ENCODE results near the gene PTGS2. TPM values are rescaled to one million over a fixed set of nuclear protein-coding genes. Genes with fewer than 3 reads are reported as not detected.

Gene PTGS2
- total RNA-seq = 1 to 10 TPM; 1.8 to 3.8 TPM

- Mint-ChIP-seq H3K9me3 (no peaks in the 10 kb centered on the region), H3K4me1 (ENCODE audit: low read depth in 2 of 2) (peaks cover 4 to 13% of the 10 kb centered on the region in 2 donors), H3K4me3 (peak within 1 kb of the TSS; percentile 78), H3K36me3 (peaks cover 11% of the 10 kb centered on the region), H3K27ac (peak within 1 kb of the TSS; percentile 55 to 59), H3K27me3 (peaks cover 21 to 40% of the 10 kb centered on the region in 2 donors)
- peak; percentile 93 for ATAC-seq
- peak; percentile 65 for DNase-seq (ENCODE audit: low spot score)
These were observed at the start of gene PTGS2 for GRCh38 chr1:186680245-186681061. Gene PTGS2, minus strand, starts transcription at chr1:186680423. Its CDS starts 133 bp downstream, at chr1:186680290.

- Mint-ChIP-seq H3K9me3 (peaks cover 12% of the 10 kb centered on the region), H3K4me1 (ENCODE audit: low read depth in 2 of 2) (no peaks in the 10 kb centered on the region), H3K4me3 (no peak overlapping the region), H3K27me3 (no peaks in the 10 kb centered on the region), H3K27ac (no peak overlapping the region), H3K36me3 (peaks cover 6% of the 10 kb centered on the region)
- ATAC-seq = no peak
- DNase-seq (ENCODE audit: low spot score) = no peak
These were observed 42.6 kb upstream of the PTGS2 start for GRCh38 chr1:186722711-186723309.

GRCh38 chr1:186717286-186717685 lies 37.1 kb upstream of the PTGS2 start:
- Mint-ChIP-seq H3K4me1 (ENCODE audit: low read depth in 2 of 2) (no peaks in the 10 kb centered on the region), H3K9me3 (peaks cover 9% of the 10 kb centered on the region), H3K4me3 (no peak overlapping the region), H3K27ac (no peak overlapping the region), H3K27me3 (no peaks in the 10 kb centered on the region), H3K36me3 (no peaks in the 10 kb centered on the region)
- DNase-seq (ENCODE audit: low spot score) = no peak
- no peak for ATAC-seq

GRCh38 chr1:186715887-186716809 lies 35.9 kb upstream of the PTGS2 start:
- Mint-ChIP-seq H3K27ac (no peak overlapping the region), H3K4me3 (no peak overlapping the region), H3K4me1 (ENCODE audit: low read depth in 2 of 2) (no peaks in the 10 kb centered on the region), H3K36me3 (no peaks in the 10 kb centered on the region), H3K27me3 (no peaks in the 10 kb centered on the region), H3K9me3 (peaks cover 7% of the 10 kb centered on the region)
- no peak for DNase-seq (ENCODE audit: low spot score)
- ATAC-seq = no peak

GRCh38 chr1:186710696-186711095 lies 30.5 kb upstream of the PTGS2 start:
- no peak overlapping the region for H3K27ac Mint-ChIP-seq
- no peaks in the 10 kb centered on the region for H3K36me3 Mint-ChIP-seq
- H3K9me3 Mint-ChIP-seq = peaks cover 4% of the 10 kb centered on the region
- no peak overlapping the region for H3K4me3 Mint-ChIP-seq
- ATAC-seq (no peak), DNase-seq (ENCODE audit: low spot score) (no peak)
- no peaks in the 10 kb centered on the region for H3K4me1 Mint-ChIP-seq (ENCODE audit: low read depth in 2 of 2)
- H3K27me3 Mint-ChIP-seq = no peaks in the 10 kb centered on the region

- Mint-ChIP-seq H3K4me3 (no peak overlapping the region), H3K27me3 (no peaks in the 10 kb centered on the region), H3K36me3 (no peaks in the 10 kb centered on the region), H3K9me3 (no peaks in the 10 kb centered on the region), H3K27ac (no peak overlapping the region), H3K4me1 (ENCODE audit: low read depth in 2 of 2) (peaks cover 0 to under 1% of the 10 kb centered on the region in 2 donors)
- ATAC-seq = no peak
- no peak for DNase-seq (ENCODE audit: low spot score)
These were observed 28.5 kb upstream of the PTGS2 start for GRCh38 chr1:186708694-186709097.

- no peak overlapping the region for H3K4me3 Mint-ChIP-seq
- H3K36me3 Mint-ChIP-seq = no peaks in the 10 kb centered on the region
- H3K4me1 Mint-ChIP-seq (ENCODE audit: low read depth in 2 of 2) = peaks cover 0 to 4% of the 10 kb centered on the region in 2 donors
- no peak for ATAC-seq
- no peaks in the 10 kb centered on the region for H3K9me3 Mint-ChIP-seq
- DNase-seq (ENCODE audit: low spot score) = no peak
- H3K27ac Mint-ChIP-seq = no peak overlapping the region
- H3K27me3 Mint-ChIP-seq = no peaks in the 10 kb centered on the region
These were observed 23.1 kb upstream of the PTGS2 start for GRCh38 chr1:186703209-186703766.

- DNase-seq (ENCODE audit: low spot score) (no peak), ATAC-seq (peak in 1 of 2 donors; percentile 48)
- Mint-ChIP-seq H3K4me3 (no peak overlapping the region), H3K4me1 (ENCODE audit: low read depth in 2 of 2) (peaks cover 0 to 4% of the 10 kb centered on the region in 2 donors), H3K27ac (no peak overlapping the region), H3K9me3 (no peaks in the 10 kb centered on the region), H3K36me3 (no peaks in the 10 kb centered on the region), H3K27me3 (no peaks in the 10 kb centered on the region)
These were observed 20.5 kb upstream of the PTGS2 start for GRCh38 chr1:186700722-186701121.

GRCh38 chr1:186699519-186699918 lies 19.3 kb upstream of the PTGS2 start:
- H3K27ac Mint-ChIP-seq = no peak overlapping the region
- no peak for DNase-seq (ENCODE audit: low spot score)
- no peaks in the 10 kb centered on the region for H3K9me3 Mint-ChIP-seq
- no peaks in the 10 kb centered on the region for H3K27me3 Mint-ChIP-seq
- no peaks in the 10 kb centered on the region for H3K36me3 Mint-ChIP-seq
- no peak for ATAC-seq
- peaks cover 0 to 4% of the 10 kb centered on the region in 2 donors for H3K4me1 Mint-ChIP-seq (ENCODE audit: low read depth in 2 of 2)
- H3K4me3 Mint-ChIP-seq = no peak overlapping the region

- no peaks in the 10 kb centered on the region for H3K4me1 Mint-ChIP-seq (ENCODE audit: low read depth in 2 of 2)
- H3K4me3 Mint-ChIP-seq = no peak overlapping the region
- DNase-seq (ENCODE audit: low spot score) (no peak), ATAC-seq (no peak)
- H3K9me3 Mint-ChIP-seq = peaks cover 6% of the 10 kb centered on the region
- H3K36me3 Mint-ChIP-seq = no peaks in the 10 kb centered on the region
- H3K27ac Mint-ChIP-seq = no peak overlapping the region
- H3K27me3 Mint-ChIP-seq = no peaks in the 10 kb centered on the region
These were observed 9.7 kb upstream of the PTGS2 start for GRCh38 chr1:186689907-186690306.

- H3K9me3 Mint-ChIP-seq = peaks cover 6% of the 10 kb centered on the region
- no peak overlapping the region for H3K27ac Mint-ChIP-seq
- H3K4me3 Mint-ChIP-seq = no peak overlapping the region
- DNase-seq (ENCODE audit: low spot score) = no peak
- no peaks in the 10 kb centered on the region for H3K36me3 Mint-ChIP-seq
- no peak for ATAC-seq
- H3K27me3 Mint-ChIP-seq = no peaks in the 10 kb centered on the region
- H3K4me1 Mint-ChIP-seq (ENCODE audit: low read depth in 2 of 2) = no peaks in the 10 kb centered on the region
These were observed 9.2 kb upstream of the PTGS2 start for GRCh38 chr1:186689376-186689775.

GRCh38 chr1:186683652-186684410 lies 3.6 kb upstream of the PTGS2 start:
- H3K27me3 Mint-ChIP-seq = peaks cover 21 to 37% of the 10 kb centered on the region in 2 donors
- no peak overlapping the region for H3K27ac Mint-ChIP-seq

GRCh38 chr1:186682736-186683135 lies 2.5 kb upstream of the PTGS2 start:
- H3K9me3 Mint-ChIP-seq = no peaks in the 10 kb centered on the region
- peaks cover 21 to 40% of the 10 kb centered on the region in 2 donors for H3K27me3 Mint-ChIP-seq
- H3K36me3 Mint-ChIP-seq = peaks cover 11% of the 10 kb centered on the region
- no peak overlapping the region for H3K4me3 Mint-ChIP-seq
- H3K4me1 Mint-ChIP-seq (ENCODE audit: low read depth in 2 of 2) = peaks cover 4 to 13% of the 10 kb centered on the region in 2 donors
- H3K27ac Mint-ChIP-seq = no peak overlapping the region
- no peak for DNase-seq (ENCODE audit: low spot score)
- ATAC-seq = no peak

More at GRCh38 chr1:186683652-186684410, 3.6 kb upstream of the PTGS2 start:
- H3K4me3 Mint-ChIP-seq = no peak overlapping the region
- ATAC-seq = no peak
- no peak for DNase-seq (ENCODE audit: low spot score)
- peaks cover 9% of the 10 kb centered on the region for H3K36me3 Mint-ChIP-seq
- peaks cover 2 to 13% of the 10 kb centered on the region in 2 donors for H3K4me1 Mint-ChIP-seq (ENCODE audit: low read depth in 2 of 2)
- no peaks in the 10 kb centered on the region for H3K9me3 Mint-ChIP-seq
